ENCODE data around the gene VEPH1.

VEPH1 gene

GRCh38 chr3:157313186-157313585 is 190.0 kb downstream of the VEPH1 start:
- Mint-ChIP-seq H3K4me1 (ENCODE audit: low read depth in 2 of 2) (no peaks in the 10 kb centered on the region), H3K4me3 (no peak overlapping the region), H3K36me3 (ENCODE audit: insufficient read depth) (no peaks in the 10 kb centered on the region), H3K27ac (no peak overlapping the region), H3K9me3 (no peaks in the 10 kb centered on the region), H3K27me3 (peaks cover 9% of the 10 kb centered on the region in 2 donors)
- DNase-seq, result no peak
- no peak for ATAC-seq (replicated peaks)

GRCh38 chr3:157312376-157312745 is 190.9 kb downstream of the VEPH1 start:
- Mint-ChIP-seq H3K36me3 (ENCODE audit: insufficient read depth) (no peaks in the 10 kb centered on the region), H3K27me3 (peaks cover 3 to 6% of the 10 kb centered on the region in 2 donors), H3K9me3 (no peaks in the 10 kb centered on the region), H3K4me1 (ENCODE audit: low read depth in 2 of 2) (no peaks in the 10 kb centered on the region), H3K4me3 (no peak overlapping the region), H3K27ac (no peak overlapping the region)
- ATAC-seq (replicated peaks) (no peak), DNase-seq (no peak)

- H3K27ac Mint-ChIP-seq, result no peak overlapping the region
- DNase-seq (no peak), ATAC-seq (replicated peaks) (no peak)
- H3K4me3 Mint-ChIP-seq, result no peak overlapping the region
- no peaks in the 10 kb centered on the region for H3K9me3 Mint-ChIP-seq
- no peaks in the 10 kb centered on the region for H3K36me3 Mint-ChIP-seq (ENCODE audit: insufficient read depth)
- no peaks in the 10 kb centered on the region for H3K4me1 Mint-ChIP-seq (ENCODE audit: low read depth in 2 of 2)
- peaks cover 0 to 5% of the 10 kb centered on the region in 2 donors for H3K27me3 Mint-ChIP-seq
Measured at GRCh38 chr3:157311633-157312375, 191.4 kb downstream of the VEPH1 start.

GRCh38 chr3:157310329-157311052 is 192.7 kb downstream of the VEPH1 start:
- H3K36me3 Mint-ChIP-seq (ENCODE audit: insufficient read depth), result no peaks in the 10 kb centered on the region
- no peaks in the 10 kb centered on the region for H3K4me1 Mint-ChIP-seq (ENCODE audit: low read depth in 2 of 2)
- no peak overlapping the region for H3K4me3 Mint-ChIP-seq

GRCh38 chr3:157306502-157306901 is 196.7 kb downstream of the VEPH1 start:
- DNase-seq (no peak), ATAC-seq (replicated peaks) (no peak)
- no peaks in the 10 kb centered on the region for H3K4me1 Mint-ChIP-seq (ENCODE audit: low read depth in 2 of 2)
- H3K27ac Mint-ChIP-seq, result no peak overlapping the region
- no peak overlapping the region for H3K4me3 Mint-ChIP-seq
- H3K36me3 Mint-ChIP-seq (ENCODE audit: insufficient read depth), result no peaks in the 10 kb centered on the region
- peaks cover 0 to 5% of the 10 kb centered on the region in 2 donors for H3K27me3 Mint-ChIP-seq
- no peaks in the 10 kb centered on the region for H3K9me3 Mint-ChIP-seq

More at GRCh38 chr3:157310329-157311052, 192.7 kb downstream of the VEPH1 start:
- peaks cover 0 to 5% of the 10 kb centered on the region in 2 donors for H3K27me3 Mint-ChIP-seq
- ATAC-seq (replicated peaks) (no peak), DNase-seq (no peak)
- H3K9me3 Mint-ChIP-seq, result no peaks in the 10 kb centered on the region
- H3K27ac Mint-ChIP-seq, result no peak overlapping the region

GRCh38 chr3:157305392-157305791 is 197.8 kb downstream of the VEPH1 start:
- Mint-ChIP-seq H3K36me3 (ENCODE audit: insufficient read depth) (no peaks in the 10 kb centered on the region), H3K9me3 (no peaks in the 10 kb centered on the region), H3K4me3 (no peak overlapping the region), H3K4me1 (ENCODE audit: low read depth in 2 of 2) (no peaks in the 10 kb centered on the region), H3K27ac (no peak overlapping the region), H3K27me3 (peaks cover 0 to 5% of the 10 kb centered on the region in 2 donors)
- DNase-seq, result no peak
- no peak for ATAC-seq (replicated peaks)

GRCh38 chr3:157301755-157302154 is 201.5 kb downstream of the VEPH1 start:
- Mint-ChIP-seq H3K4me1 (ENCODE audit: low read depth in 2 of 2) (no peaks in the 10 kb centered on the region), H3K27me3 (no peaks in the 10 kb centered on the region), H3K4me3 (no peak overlapping the region), H3K9me3 (no peaks in the 10 kb centered on the region), H3K27ac (no peak overlapping the region), H3K36me3 (ENCODE audit: insufficient read depth) (no peaks in the 10 kb centered on the region)
- ATAC-seq (replicated peaks) (no peak), DNase-seq (no peak)

- Mint-ChIP-seq H3K27ac (no peak overlapping the region), H3K27me3 (no peaks in the 10 kb centered on the region), H3K4me3 (no peak overlapping the region), H3K4me1 (ENCODE audit: low read depth in 2 of 2) (no peaks in the 10 kb centered on the region), H3K9me3 (no peaks in the 10 kb centered on the region), H3K36me3 (ENCODE audit: insufficient read depth) (no peaks in the 10 kb centered on the region)
- DNase-seq, result no peak
- no peak for ATAC-seq (replicated peaks)
Measured at GRCh38 chr3:157300981-157301663, 202.1 kb downstream of the VEPH1 start.

- no peak for ATAC-seq (replicated peaks)
- Mint-ChIP-seq H3K4me1 (ENCODE audit: low read depth in 2 of 2) (no peaks in the 10 kb centered on the region), H3K9me3 (no peaks in the 10 kb centered on the region), H3K4me3 (no peak overlapping the region), H3K27me3 (no peaks in the 10 kb centered on the region), H3K36me3 (ENCODE audit: insufficient read depth) (no peaks in the 10 kb centered on the region), H3K27ac (no peak overlapping the region)
- DNase-seq, result no peak
Measured at GRCh38 chr3:157300094-157300493, 203.1 kb downstream of the VEPH1 start.

GRCh38 chr3:157297328-157297915 is 205.8 kb downstream of the VEPH1 start:
- H3K9me3 Mint-ChIP-seq, result no peaks in the 10 kb centered on the region
- no peak overlapping the region for H3K4me3 Mint-ChIP-seq
- no peaks in the 10 kb centered on the region for H3K4me1 Mint-ChIP-seq (ENCODE audit: low read depth in 2 of 2)
- H3K27ac Mint-ChIP-seq, result no peak overlapping the region
- no peaks in the 10 kb centered on the region for H3K36me3 Mint-ChIP-seq (ENCODE audit: insufficient read depth)
- no peak for ATAC-seq (replicated peaks)
- DNase-seq, result no peak
- peaks cover 0 to 4% of the 10 kb centered on the region in 2 donors for H3K27me3 Mint-ChIP-seq

GRCh38 chr3:157294953-157295352 is 208.3 kb downstream of the VEPH1 start:
- no peaks in the 10 kb centered on the region for H3K4me1 Mint-ChIP-seq (ENCODE audit: low read depth in 2 of 2)
- no peak overlapping the region for H3K27ac Mint-ChIP-seq
- ATAC-seq (replicated peaks), result no peak
- H3K36me3 Mint-ChIP-seq (ENCODE audit: insufficient read depth), result no peaks in the 10 kb centered on the region
- no peak for DNase-seq
- H3K9me3 Mint-ChIP-seq, result no peaks in the 10 kb centered on the region
- peaks cover 0 to 4% of the 10 kb centered on the region in 2 donors for H3K27me3 Mint-ChIP-seq
- no peak overlapping the region for H3K4me3 Mint-ChIP-seq

- Mint-ChIP-seq H3K4me1 (ENCODE audit: low read depth in 2 of 2) (no peaks in the 10 kb centered on the region), H3K9me3 (no peaks in the 10 kb centered on the region), H3K4me3 (no peak overlapping the region), H3K27me3 (peaks cover 0 to 4% of the 10 kb centered on the region in 2 donors), H3K27ac (no peak overlapping the region), H3K36me3 (ENCODE audit: insufficient read depth) (no peaks in the 10 kb centered on the region)
- DNase-seq (no peak), ATAC-seq (replicated peaks) (no peak)
Measured at GRCh38 chr3:157294491-157294890, 208.7 kb downstream of the VEPH1 start.

- no peak overlapping the region for H3K27ac Mint-ChIP-seq
- H3K9me3 Mint-ChIP-seq, result no peaks in the 10 kb centered on the region
- H3K4me3 Mint-ChIP-seq, result no peak overlapping the region
- no peak for DNase-seq
- no peak for ATAC-seq (replicated peaks)
- H3K36me3 Mint-ChIP-seq (ENCODE audit: insufficient read depth), result no peaks in the 10 kb centered on the region
- H3K4me1 Mint-ChIP-seq (ENCODE audit: low read depth in 2 of 2), result no peaks in the 10 kb centered on the region
- H3K27me3 Mint-ChIP-seq, result peaks cover 0 to 4% of the 10 kb centered on the region in 2 donors
Measured at GRCh38 chr3:157290766-157291165, 212.4 kb downstream of the VEPH1 start.

Measured in effector memory CD8-positive, alpha-beta T cell (primary cell).